HepG2 (cell line): ENCODE measurements around the gene ZMIZ2.

Experiments used
- CHD2 ChIP-seq: IDR thresholded peaks from 2 replicates; pipeline ENCODE4 v1.6.1; 2011; ENCODE audit warnings: low read depth, low read length, improper control_type of control experiment
- CTCF ChIP-seq: sonication (generic); formaldehyde crosslinking; IDR thresholded peaks from 2 replicates; pipeline ENCODE4 v1.5.0; 2020; ENCODE audit warnings: mild to moderate bottlenecking, missing genetic modification reagents, moderate library complexity
- MAFK ChIP-seq, 2 experiments: IDR thresholded peaks in 1 of 2; conservative IDR thresholded peaks in 1 of 2; 2 replicates each; pipeline ENCODE4 v1.6.1; 2011; ENCODE audit warnings: improper control_type of control experiment in 2 of 2, low read length in 2 of 2
- NFAT5 ChIP-seq: sonication (generic); formaldehyde crosslinking; IDR thresholded peaks from 2 replicates; pipeline ENCODE4 v1.4.0; 2020; ENCODE audit warnings: missing genetic modification reagents
- ZNF232 ChIP-seq: sonication (generic); formaldehyde crosslinking; IDR thresholded peaks from 2 replicates; pipeline ENCODE4 v1.4.0; 2020; ENCODE audit warnings: missing genetic modification reagents, borderline replicate concordance
- ZNF24 ChIP-seq: fragments of 450-650 bp; IDR thresholded peaks from 2 replicates; pipeline ENCODE4 v1.6.1; 2017; ENCODE audit warnings: antibody characterized with exemption, mild to moderate bottlenecking

GRCh38 chr7:44757311-44757710, 8.7 kb downstream of the ZMIZ2 start:
- TF ChIP-seq ZNF24, result no peak
- TF ChIP-seq MAFK (conservative IDR thresholded peaks at IDR 0.05 in 1 of 2, IDR thresholded peaks at IDR 0.05 in 1 of 2; ENCODE audit: low read length in 2 of 2), result no peak
- no peak for TF ChIP-seq CTCF (CRISPR knock-in tag)
- no peak for TF ChIP-seq ZNF232 (CRISPR knock-in tag)
- TF ChIP-seq NFAT5, result no peak
- no peak for TF ChIP-seq CHD2
